HepG2 (cell line): ENCODE measurements around the gene SMDT1. TPM values are rescaled to one million over a fixed set of nuclear protein-coding genes. Genes with fewer than 3 reads are reported as not detected.
A peak's percentile ranks its signal among the peaks of the same experiment; 100 is the strongest.

ENCODE experiments used
- ARNTL ChIP-seq: sonication (generic); formaldehyde crosslinking; IDR thresholded peaks from 2 replicates; pipeline ENCODE4 v1.4.0; 2020; ENCODE audit warnings: mild to moderate bottlenecking, missing genetic modification reagents
- ATF1 ChIP-seq: IDR thresholded peaks from 2 replicates; pipeline ENCODE4 v1.6.1; 2016; ENCODE audit warnings: mild to moderate bottlenecking, control low read depth
- DMAP1 ChIP-seq: IDR thresholded peaks from 2 replicates; pipeline ENCODE4 v1.6.1; 2016
- DRAP1 ChIP-seq: IDR thresholded peaks from 2 replicates; pipeline ENCODE4 v1.6.1; 2016; ENCODE audit warnings: missing genetic modification reagents, missing compliant biosample characterization
- ESRRA ChIP-seq: sonication (generic); formaldehyde crosslinking; IDR thresholded peaks from 2 replicates; pipeline ENCODE4 v1.5.1; 2020; ENCODE audit warnings: mild to moderate bottlenecking, low read depth, missing genetic modification reagents
- FOXA1 ChIP-seq, 2 experiments: fragments of 450-650 bp in 1 of 2; sonication (generic) in 1 of 2; formaldehyde crosslinking in 1 of 2; IDR thresholded peaks; 2 replicates each; pipeline versions ENCODE4 v1.4.0 to v1.6.1; 2016 to 2020; ENCODE audit warnings: missing genetic modification reagents in 1 of 2
- HNRNPK ChIP-seq: fragments of 200-400 bp; formaldehyde crosslinking; IDR thresholded peaks from 2 replicates; pipeline ENCODE4 v1.6.1; 2018; ENCODE audit warnings: low read length, low read depth, moderate library complexity, mild to moderate bottlenecking; ENCODE audit not compliant: poor library complexity, severe bottlenecking
- MIER3 ChIP-seq: IDR thresholded peaks from 2 replicates; pipeline ENCODE4 v1.6.1; 2016; ENCODE audit warnings: missing compliant biosample characterization, borderline replicate concordance
- NKX3-1 ChIP-seq: sonication (generic); formaldehyde crosslinking; IDR thresholded peaks from 2 replicates; pipeline ENCODE4 v1.5.0; 2020; ENCODE audit warnings: missing genetic modification reagents
- NRL ChIP-seq: sonication (generic); formaldehyde crosslinking; IDR thresholded peaks from 2 replicates; pipeline ENCODE4 v1.5.0; 2020; ENCODE audit warnings: missing genetic modification reagents, mild to moderate bottlenecking, moderate library complexity, borderline replicate concordance
- SOX13 ChIP-seq, 3 experiments: fragments of 450-650 bp in 1 of 3; sonication (generic) in 1 of 3; formaldehyde crosslinking in 1 of 3; IDR thresholded peaks in 2 of 3; conservative IDR thresholded peaks in 1 of 3; 2 replicates each; pipeline versions ENCODE4 v1.5.0 to v1.6.1; 2016 to 2020; ENCODE audit warnings: antibody characterized with exemption in 1 of 3, mild to moderate bottlenecking in 1 of 3, missing compliant biosample characterization in 1 of 3, missing genetic modification reagents in 1 of 3, moderate library complexity in 1 of 3
- TFDP2 ChIP-seq: sonication (generic); formaldehyde crosslinking; IDR thresholded peaks from 2 replicates; pipeline ENCODE4 v1.4.0; 2020; ENCODE audit warnings: missing genetic modification reagents
- ZFAT ChIP-seq: sonication (generic); formaldehyde crosslinking; conservative IDR thresholded peaks from 2 replicates; pipeline ENCODE4 v1.8.1; 2023; ENCODE audit warnings: missing genetic modification reagents, inconsistent platforms
- ZFP36L2 ChIP-seq: sonication (generic); formaldehyde crosslinking; IDR thresholded peaks from 2 replicates; pipeline ENCODE4 v1.4.0; 2020; ENCODE audit warnings: missing genetic modification reagents
- ZNF18 ChIP-seq: sonication (generic); formaldehyde crosslinking; IDR thresholded peaks from 2 replicates; pipeline ENCODE4 v1.8.0; 2022; ENCODE audit warnings: mild to moderate bottlenecking, missing genetic modification reagents; ENCODE audit not compliant: insufficient replicate concordance
- ZNF280D ChIP-seq: sonication (generic); formaldehyde crosslinking; IDR thresholded peaks from 2 replicates; pipeline ENCODE4 v1.5.1; 2020; ENCODE audit warnings: mild to moderate bottlenecking, missing genetic modification reagents
- ZNF335 ChIP-seq: sonication (generic); formaldehyde crosslinking; IDR thresholded peaks from 2 replicates; pipeline ENCODE4 v1.4.0; 2020; ENCODE audit warnings: missing genetic modification reagents
- ZNF431 ChIP-seq: sonication (generic); formaldehyde crosslinking; IDR thresholded peaks from 2 replicates; pipeline ENCODE4 v1.9.0; 2022; ENCODE audit warnings: missing genetic modification reagents, low read depth, mild to moderate bottlenecking, borderline replicate concordance
- ZNF569 ChIP-seq: sonication (generic); formaldehyde crosslinking; IDR thresholded peaks from 2 replicates; pipeline ENCODE4 v1.5.0; 2020; ENCODE audit warnings: mild to moderate bottlenecking, missing genetic modification reagents, moderate library complexity, borderline replicate concordance
- ZNF678 ChIP-seq: sonication (generic); formaldehyde crosslinking; IDR thresholded peaks from 2 replicates; pipeline ENCODE4 v1.4.0; 2020; ENCODE audit warnings: mild to moderate bottlenecking, missing genetic modification reagents
- ZNF841 ChIP-seq: sonication (generic); formaldehyde crosslinking; IDR thresholded peaks from 2 replicates; pipeline ENCODE4 v1.8.1; 2023; ENCODE audit warnings: missing genetic modification reagents, borderline replicate concordance
- polyA plus RNA-seq, 8 experiments: library from polyadenylated mRNA; depleted of rRNA in 3 of 8; stranded (reverse) in 7 of 8; unstranded in 1 of 8; fragments of >200 nt; fragmentation: Illumina TruSeq in 4 of 8; extraction: Trizol in 4 of 8; gene quantifications; 2 replicates each; pipeline versions ENCODE4 v1.2.1 to v1.2.3, GENCODE V29; 2011 to 2016; ENCODE audit warnings: low read depth in 4 of 8, missing spikeins in 1 of 8, mixed read lengths in 1 of 8; ENCODE audit not compliant: insufficient read depth in 1 of 8
- total RNA-seq, 5 experiments: library from RNA; depleted of rRNA; stranded (reverse); fragments of >200 nt; fragmentation: Illumina TruSeq; extraction: Trizol; gene quantifications; 2 replicates each; pipeline ENCODE4 v1.2.3, GENCODE V29; 2016; ENCODE audit warnings: low read depth in 1 of 5

The SMDT1 gene
- total and polyA plus RNA-seq, 2 of the 13 experiments (the other 11 are each of a cell fraction or from before 2014, with no cell fraction given), result 8.3 to 26.6 TPM

GRCh38 chr22:42079319-42080251 lies at the start of gene SMDT1 (continued):
- peak; percentile 25 for TF ChIP-seq ZNF18 (CRISPR knock-in tag)
- TF ChIP-seq SOX13 (IDR thresholded peaks at IDR 0.05), result no peak; the same call in 1 of the 2 replicates
- no peak for TF ChIP-seq SOX13 (CRISPR knock-in tag; conservative IDR thresholded peaks at IDR 0.05 in 1 of 2, IDR thresholded peaks at IDR 0.05 in 1 of 2)
- no peak for TF ChIP-seq ZNF431 (CRISPR knock-in tag)
- TF ChIP-seq ATF1, result no peak
- TF ChIP-seq ZFAT (CRISPR knock-in tag), result peak; percentile 64; the same call in 1 of the 2 replicates
- peak; percentile 45 for TF ChIP-seq HNRNPK
- TF ChIP-seq ZNF280D (CRISPR knock-in tag), result peak; percentile 74; the same call in 1 of the 2 replicates
- no peak for TF ChIP-seq ESRRA (CRISPR knock-in tag)
- no peak for TF ChIP-seq FOXA1 (IDR thresholded peaks at IDR 0.05)
- peak; percentile 56; the same call in 1 of the 2 replicates for TF ChIP-seq FOXA1 (CRISPR knock-in tag; IDR thresholded peaks at IDR 0.05)
- 0 out of 2 replicates have a peak, but pooled peaks have one; percentile 30 for TF ChIP-seq ZNF569
- peak; percentile 74 for TF ChIP-seq TFDP2 (CRISPR knock-in tag)
- TF ChIP-seq ZFP36L2 (CRISPR knock-in tag), result no peak
- TF ChIP-seq DRAP1 (CRISPR knock-in tag), result peak; percentile 67
- 0 out of 2 replicates have a peak, but pooled peaks have one; percentile 36 for TF ChIP-seq ZNF678 (CRISPR knock-in tag)
- peak; percentile 58; the same call in 1 of the 2 replicates for TF ChIP-seq NRL (CRISPR knock-in tag)
- peak; percentile 60; the same call in 1 of the 2 replicates for TF ChIP-seq NKX3-1 (CRISPR knock-in tag)
- peak; percentile 14; the same call in 1 of the 2 replicates for TF ChIP-seq MIER3 (CRISPR knock-in tag)
- peak; percentile 72 for TF ChIP-seq ARNTL (CRISPR knock-in tag)
- TF ChIP-seq DMAP1 (CRISPR knock-in tag), result peak; percentile 89
- TF ChIP-seq ZNF335 (CRISPR knock-in tag), result peak; percentile 64; the same call in 1 of the 2 replicates
- no peak for TF ChIP-seq ZNF841 (CRISPR knock-in tag)
